Body of pancreas (tissue), 4 donors: ENCODE data around the gene GADD45GIP1. TPM values are rescaled to one million over a fixed set of nuclear protein-coding genes. Genes with fewer than 3 reads are reported as not detected.
A peak's percentile ranks its signal among the peaks of the same experiment; 100 is the strongest.

Experiments used
- ATAC-seq: fragments of 150-250 bp; one replicate; pipeline ENCODE4 v1.9.1; 2016
- DNase-seq, 4 donors: peaks; one replicate each; pipeline ENCODE4 v3.0.0-alpha.2; 2019
- H3K27ac ChIP-seq, 4 donors: fragments of 200-600 bp; sonication (generic); 1 replicate in 3 of 4; 2 replicates in 1 of 4; pipeline versions ENCODE4 v1.5.1 to v1.6.1; 2016 to 2019; ENCODE audit warnings: mild to moderate bottlenecking in 1 of 4, mixed read lengths in 1 of 4, moderate library complexity in 1 of 4
- H3K27me3 ChIP-seq, 2 donors: fragments of 200-600 bp; sonication (generic); one replicate each; pipeline ENCODE4 v1.6.0; 2016; ENCODE audit warnings: mild to moderate bottlenecking in 1 of 2
- H3K36me3 ChIP-seq, 2 donors: fragments of 200-600 bp; sonication (generic); replicated peaks in 1 of 2; 2 replicates each; pipeline ENCODE4 v1.5.1; 2016; ENCODE audit warnings: low read depth in 2 of 2; ENCODE audit not compliant: insufficient read depth in 1 of 2
- H3K4me1 ChIP-seq: fragments of 200-600 bp; sonication (generic); one replicate; pipeline ENCODE4 v1.6.0; 2016
- H3K4me3 ChIP-seq, 2 donors: fragments of 200-600 bp; sonication (generic); 1 replicate in 1 of 2; 2 replicates in 1 of 2; pipeline ENCODE4 v1.5.1; 2016 to 2019
- H3K9me3 ChIP-seq, 3 donors: fragments of 200-600 bp; sonication (generic); 1 replicate in 2 of 3; 2 replicates in 1 of 3; pipeline ENCODE4 v1.5.1; 2016
- CTCF ChIP-seq, 7 experiments: fragments of 450-650 bp in 4 of 7; fragments of 200-600 bp in 3 of 7; sonication (generic) in 3 of 7; IDR thresholded peaks; one replicate each; pipeline ENCODE4 v1.5.1; 2016 to 2019; ENCODE audit warnings: antibody characterized with exemption in 7 of 7
- POLR2A ChIP-seq, 3 donors: fragments of 450-650 bp; IDR thresholded peaks; one replicate each; pipeline ENCODE4 v1.6.1; 2016; ENCODE audit warnings: antibody characterized with exemption in 3 of 3, mild to moderate bottlenecking in 2 of 3
- WGBS, 2 donors: methylation state at CpG; one replicate each; pipeline ENCODE4 v1.1.5; 2017; 5-methylcytosine and 5-hydroxymethylcytosine counted together
- intact Hi-C: fragments of 100-400 bp; cut with DNase I; formaldehyde crosslinking; loops from one replicate; pipeline ENCODE4 v1.15.1; 2023
- total RNA-seq, 2 donors: library from RNA; depleted of rRNA; stranded (reverse); fragments of >200 nt; gene quantifications; one replicate each; pipeline ENCODE4 v1.1.0, GENCODE V29; 2016

GADD45GIP1 gene
- total RNA-seq, 2 donors from 2014 or later = 31.3 to 42.0 TPM

- intact Hi-C loops = no loop called here
- H3K9me3 ChIP-seq = no peaks in the 10 kb centered on the region
- TF ChIP-seq POLR2A (IDR thresholded peaks at IDR 0.05) (no peak), CTCF (IDR thresholded peaks at IDR 0.05) (no peak)
- H3K4me3 ChIP-seq = no peak overlapping the region
- no peaks in the 10 kb centered on the region for H3K27me3 ChIP-seq
- H3K4me1 ChIP-seq = peaks cover 45% of the 10 kb centered on the region
- no peak for DNase-seq
- H3K27ac ChIP-seq = peak overlapping the region in 3 of 4 donors; percentile 78 to 80 (median 80)
- H3K36me3 ChIP-seq = peaks cover 0 to 3% of the 10 kb centered on the region in 2 donors
- WGBS, 2 donors = 78 to 84% methylated on average over 15 of the region's 15 CpGs
- no peak for ATAC-seq
Measured at GRCh38 chr19:13003081-13003480, 46.1 kb upstream of the GADD45GIP1 start.

- Histone ChIP-seq H3K36me3 (peaks cover 0 to 3% of the 10 kb centered on the region in 2 donors), H3K27me3 (no peaks in the 10 kb centered on the region), H3K4me3 (no peak overlapping the region), H3K27ac (peak overlapping the region; percentile 69 to 80 (median 79)), H3K9me3 (no peaks in the 10 kb centered on the region), H3K4me1 (peaks cover 46% of the 10 kb centered on the region)
- ATAC-seq = peak; percentile 39
- DNase-seq = peak in 2 of 4 donors; percentile 43 to 48
- no peak for TF ChIP-seq POLR2A (IDR thresholded peaks at IDR 0.05)
- TF ChIP-seq CTCF (IDR thresholded peaks at IDR 0.05) = no peak
- intact Hi-C loops = no loop called here
- 60 to 71% methylated on average over 20 to 25 of the region's 29 CpGs for WGBS, 2 donors
Measured at GRCh38 chr19:13002166-13002898, 45.3 kb upstream of the GADD45GIP1 start.

- intact Hi-C loops = no loop called here
- DNase-seq (no peak), ATAC-seq (peak; percentile 25)
- Histone ChIP-seq H3K4me3 (no peak overlapping the region), H3K27ac (peak overlapping the region; percentile 69 to 80 (median 79)), H3K9me3 (no peaks in the 10 kb centered on the region), H3K27me3 (no peaks in the 10 kb centered on the region), H3K4me1 (peaks cover 46% of the 10 kb centered on the region), H3K36me3 (peaks cover 0 to 3% of the 10 kb centered on the region in 2 donors)
- WGBS, 2 donors = 70 to 87% methylated on average over 17 to 37 of the region's 41 CpGs
- TF ChIP-seq POLR2A (IDR thresholded peaks at IDR 0.05) = no peak
- TF ChIP-seq CTCF (IDR thresholded peaks at IDR 0.05) = no peak
Measured at GRCh38 chr19:13001502-13002165, 44.6 kb upstream of the GADD45GIP1 start.

- intact Hi-C loops = no loop called here
- H3K27me3 ChIP-seq = no peaks in the 10 kb centered on the region
- DNase-seq (no peak), ATAC-seq (no peak)
- TF ChIP-seq CTCF (IDR thresholded peaks at IDR 0.05) (no peak), POLR2A (IDR thresholded peaks at IDR 0.05) (no peak)
- no peak overlapping the region for H3K4me3 ChIP-seq
- peak overlapping the region; percentile 69 to 80 (median 79) for H3K27ac ChIP-seq
- no peaks in the 10 kb centered on the region for H3K9me3 ChIP-seq
- peaks cover 0 to 3% of the 10 kb centered on the region in 2 donors for H3K36me3 ChIP-seq
- WGBS, 2 donors = 90% methylated on average over 14 to 19 of the region's 19 CpGs
- peaks cover 44% of the 10 kb centered on the region for H3K4me1 ChIP-seq
Measured at GRCh38 chr19:13001166-13001501, 44.1 kb upstream of the GADD45GIP1 start.
